C4-2B (cell line): ENCODE results near the gene PTPN1.

Experiments
- ZFX ChIP-seq: fragments of 450-650 bp; IDR thresholded peaks from 2 replicates; pipeline ENCODE4 v1.6.1; 2017
- TF ChIP-seq, protein P1 (sequence below): fragments of 450-650 bp; conservative IDR thresholded peaks from 2 replicates; pipeline ENCODE4 v1.5.1; 2017; ENCODE audit warnings: mild to moderate bottlenecking

DNA sequence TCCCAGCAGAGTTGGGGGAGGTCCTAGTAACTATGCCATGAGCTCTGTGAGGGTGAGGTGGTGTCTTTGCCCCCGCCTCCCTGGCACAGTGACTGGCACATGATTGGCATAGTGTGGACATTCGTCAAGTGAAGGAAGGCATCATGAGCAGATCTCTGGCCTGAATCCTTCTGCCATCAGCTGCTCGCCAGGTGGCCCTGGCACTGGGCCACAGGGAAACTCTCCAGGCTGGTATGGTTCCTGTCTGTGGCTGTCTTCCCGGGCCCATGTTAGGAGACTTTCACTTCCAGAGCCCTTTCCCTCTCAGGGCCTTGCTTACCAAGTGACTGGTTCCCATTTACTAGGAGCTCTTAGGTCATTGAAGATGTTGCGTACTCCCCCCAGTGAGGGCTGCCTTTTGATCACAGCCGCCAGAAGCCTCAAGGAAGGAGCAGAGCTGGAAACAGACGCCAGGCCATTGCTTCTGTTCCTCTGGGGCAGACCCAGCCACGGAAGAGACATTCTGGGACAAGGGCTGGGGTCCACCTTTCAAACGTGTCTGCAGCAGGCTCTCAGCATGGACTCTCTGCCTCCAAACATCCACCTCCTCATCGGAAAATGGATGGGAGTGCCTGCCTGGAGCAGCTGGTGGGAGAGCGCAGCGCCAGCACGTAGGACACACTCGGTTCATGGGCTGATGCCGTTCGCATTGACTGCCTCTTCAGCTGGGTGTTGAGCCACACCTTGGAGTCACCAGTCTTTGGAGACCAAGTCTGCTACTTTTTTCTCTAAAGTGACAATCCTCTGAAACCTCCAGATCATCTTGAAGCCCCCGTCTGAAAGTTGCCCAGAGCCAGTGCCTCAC lies 67.2 kb downstream of the PTPN1 start:
- TF ChIP-seq, protein P1, sequence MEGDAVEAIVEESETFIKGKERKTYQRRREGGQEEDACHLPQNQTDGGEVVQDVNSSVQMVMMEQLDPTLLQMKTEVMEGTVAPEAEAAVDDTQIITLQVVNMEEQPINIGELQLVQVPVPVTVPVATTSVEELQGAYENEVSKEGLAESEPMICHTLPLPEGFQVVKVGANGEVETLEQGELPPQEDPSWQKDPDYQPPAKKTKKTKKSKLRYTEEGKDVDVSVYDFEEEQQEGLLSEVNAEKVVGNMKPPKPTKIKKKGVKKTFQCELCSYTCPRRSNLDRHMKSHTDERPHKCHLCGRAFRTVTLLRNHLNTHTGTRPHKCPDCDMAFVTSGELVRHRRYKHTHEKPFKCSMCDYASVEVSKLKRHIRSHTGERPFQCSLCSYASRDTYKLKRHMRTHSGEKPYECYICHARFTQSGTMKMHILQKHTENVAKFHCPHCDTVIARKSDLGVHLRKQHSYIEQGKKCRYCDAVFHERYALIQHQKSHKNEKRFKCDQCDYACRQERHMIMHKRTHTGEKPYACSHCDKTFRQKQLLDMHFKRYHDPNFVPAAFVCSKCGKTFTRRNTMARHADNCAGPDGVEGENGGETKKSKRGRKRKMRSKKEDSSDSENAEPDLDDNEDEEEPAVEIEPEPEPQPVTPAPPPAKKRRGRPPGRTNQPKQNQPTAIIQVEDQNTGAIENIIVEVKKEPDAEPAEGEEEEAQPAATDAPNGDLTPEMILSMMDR: no peak
- TF ChIP-seq ZFX: no peak
